BJ (cell line): ENCODE measurements around the gene CEACAM16. TPM values are rescaled to one million over a fixed set of nuclear protein-coding genes. Genes with fewer than 3 reads are reported as not detected.
"Not testable (repeated sequence)": the region's sequence is repeated elsewhere in the genome, so short reads cannot be mapped to it uniquely, and the experiment has no call there.

Experiments used
- CTCF ChIA-PET: fragments of 350-600 bp; formaldehyde crosslinking; extraction: SDS; loops from one replicate; lab custom pipeline; 2021; ENCODE audit warnings: antibody characterized with exemption, inconsistent platforms; lab: Yijun Ruan, JAX
- POLR2A ChIA-PET: fragments of 300-600 bp; sonication (Branson Sonifier 250); formaldehyde crosslinking; extraction: SDS; loops from one replicate; lab custom pipeline; 2021; ENCODE audit warnings: antibody characterized with exemption; lab: Charles Lee
- DNase-seq: peaks from one replicate; pipeline ENCODE4 v3.0.0-alpha.2; 2011; ENCODE audit warnings: low read depth
- H3K27me3 ChIP-seq: 2 replicates; pipeline ENCODE4 v1.6.0; 2011; ENCODE audit warnings: low read length; ENCODE audit not compliant: control insufficient read depth, insufficient read depth
- H3K36me3 ChIP-seq: 2 replicates; pipeline ENCODE4 v1.5.1; 2011; ENCODE audit warnings: low read length; ENCODE audit not compliant: control insufficient read depth, insufficient read depth
- H3K4me3 ChIP-seq: 2 replicates; pipeline ENCODE4 v1.5.1; 2011; ENCODE audit warnings: low read depth, mild to moderate bottlenecking, control low read depth, low read length
- CTCF ChIP-seq: IDR thresholded peaks from 2 replicates; pipeline ENCODE4 v1.5.1; 2011; ENCODE audit warnings: low read depth, mild to moderate bottlenecking, control low read depth, inconsistent platforms, low read length, moderate library complexity; ENCODE audit not compliant: insufficient read depth
- polyA plus RNA-seq: library from polyadenylated mRNA; depleted of rRNA; stranded (reverse); fragments of >200 nt; gene quantifications from 2 replicates; pipeline ENCODE4 v1.2.3, GENCODE V29; 2011

The CEACAM16 gene
- polyA plus RNA-seq, 1 experiment: not detected

DNA sequence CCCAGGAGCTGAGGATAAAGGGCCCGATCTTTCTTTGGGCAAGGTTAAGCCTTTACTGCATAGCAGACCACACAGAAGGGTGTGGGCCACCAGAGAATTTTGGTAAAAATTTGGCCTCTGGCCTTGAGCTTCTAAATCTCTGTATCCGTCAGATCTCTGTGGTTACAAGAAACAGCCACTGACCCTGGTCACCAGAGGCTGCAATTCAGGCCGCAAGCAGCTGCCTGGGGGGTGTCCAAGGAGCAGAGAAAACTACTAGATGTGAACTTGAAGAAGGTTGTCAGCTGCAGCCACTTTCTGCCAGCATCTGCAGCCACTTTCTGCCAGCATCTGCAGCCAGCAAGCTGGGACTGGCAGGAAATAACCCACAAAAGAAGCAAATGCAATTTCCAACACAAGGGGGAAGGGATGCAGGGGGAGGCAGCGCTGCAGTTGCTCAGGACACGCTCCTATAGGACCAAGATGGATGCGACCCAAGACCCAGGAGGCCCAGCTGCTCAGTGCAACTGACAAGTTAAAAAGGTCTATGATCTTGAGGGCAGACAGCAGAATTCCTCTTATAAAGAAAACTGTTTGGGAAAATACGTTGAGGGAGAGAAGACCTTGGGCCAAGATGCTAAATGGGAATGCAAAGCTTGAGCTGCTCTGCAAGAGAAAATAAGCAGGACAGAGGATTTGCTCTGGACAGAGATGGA is 36.1 kb upstream of the CEACAM16 start:
- Histone ChIP-seq H3K27me3 (no peaks in the 10 kb centered on the region), H3K36me3 (peaks cover 32% of the 10 kb centered on the region), H3K4me3 (no peak overlapping the region)
- DNase-seq: no peak
- no peak for TF ChIP-seq CTCF
- POLR2A ChIA-PET: no interaction called here
- CTCF ChIA-PET: interaction anchor here (0.7 to 2.7 kb wide), 12 partner anchors 8 to 289 kb away, joined by 3 to 23 read pairs (median 3); partner anchors contain the start of gene CEACAM19

DNA sequence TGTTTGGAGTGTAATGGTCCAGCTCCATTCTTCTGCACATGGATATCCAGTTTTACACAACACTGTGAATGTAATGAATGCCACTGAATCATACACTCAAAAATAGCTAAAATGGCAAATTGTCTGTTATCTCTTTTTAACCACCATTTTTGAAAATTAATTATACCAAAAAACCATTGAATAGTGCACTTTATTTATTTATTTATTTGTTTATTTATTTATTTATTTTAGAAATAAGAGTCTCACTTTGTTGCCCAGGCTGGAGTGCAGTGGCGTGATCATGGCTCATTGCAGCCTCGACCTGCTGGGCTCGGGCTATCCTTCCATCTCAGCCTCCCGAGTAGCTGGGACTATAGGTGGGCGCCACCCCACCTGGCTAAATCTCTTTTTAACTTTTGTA is 35.0 kb upstream of the CEACAM16 start:
- ChIA-PET CTCF (interaction anchor here (0.5 to 2.7 kb wide), 7 partner anchors 10 to 164 kb away, joined by 3 to 23 read pairs (median 3); no protein-coding TSS in a partner anchor), POLR2A (interaction anchor here (0.5 to 0.6 kb wide), 2 partner anchors 9 to 99 kb away, joined by 3 to 4 read pairs; no protein-coding TSS in a partner anchor)
- TF ChIP-seq CTCF: no peak
- H3K36me3 ChIP-seq: peaks cover 25% of the 10 kb centered on the region
- H3K27me3 ChIP-seq: no peaks in the 10 kb centered on the region
- H3K4me3 ChIP-seq: no peak overlapping the region
- DNase-seq: no peak

DNA sequence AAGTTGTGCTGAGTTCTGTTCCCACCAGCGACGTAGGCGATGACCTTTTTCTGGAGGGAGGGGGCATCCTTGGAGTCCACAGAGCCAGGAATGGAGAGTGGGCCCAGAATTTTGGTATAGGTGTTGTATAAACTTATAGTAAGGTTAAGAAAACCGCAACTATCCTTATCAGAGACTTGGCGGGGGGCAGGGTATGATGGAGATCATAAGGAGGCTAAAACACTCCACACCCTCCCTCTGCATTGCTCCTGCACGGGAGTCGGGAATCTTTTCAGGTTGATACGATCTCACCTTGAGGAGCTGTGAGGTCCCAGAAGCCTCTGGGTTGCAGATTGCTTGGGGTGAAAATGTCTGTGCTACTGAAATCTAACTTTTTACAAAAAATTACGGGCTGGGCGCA is 34.0 kb upstream of the CEACAM16 start:
- Histone ChIP-seq H3K27me3 (no peaks in the 10 kb centered on the region), H3K36me3 (peaks cover 19% of the 10 kb centered on the region), H3K4me3 (no peak overlapping the region)
- CTCF ChIA-PET: interaction anchor here (0.6 kb wide), 1 partner anchor 17 kb away, joined by 3 read pairs; no protein-coding TSS in a partner anchor
- no peak for DNase-seq
- TF ChIP-seq CTCF: no peak
- POLR2A ChIA-PET: no interaction called here

DNA sequence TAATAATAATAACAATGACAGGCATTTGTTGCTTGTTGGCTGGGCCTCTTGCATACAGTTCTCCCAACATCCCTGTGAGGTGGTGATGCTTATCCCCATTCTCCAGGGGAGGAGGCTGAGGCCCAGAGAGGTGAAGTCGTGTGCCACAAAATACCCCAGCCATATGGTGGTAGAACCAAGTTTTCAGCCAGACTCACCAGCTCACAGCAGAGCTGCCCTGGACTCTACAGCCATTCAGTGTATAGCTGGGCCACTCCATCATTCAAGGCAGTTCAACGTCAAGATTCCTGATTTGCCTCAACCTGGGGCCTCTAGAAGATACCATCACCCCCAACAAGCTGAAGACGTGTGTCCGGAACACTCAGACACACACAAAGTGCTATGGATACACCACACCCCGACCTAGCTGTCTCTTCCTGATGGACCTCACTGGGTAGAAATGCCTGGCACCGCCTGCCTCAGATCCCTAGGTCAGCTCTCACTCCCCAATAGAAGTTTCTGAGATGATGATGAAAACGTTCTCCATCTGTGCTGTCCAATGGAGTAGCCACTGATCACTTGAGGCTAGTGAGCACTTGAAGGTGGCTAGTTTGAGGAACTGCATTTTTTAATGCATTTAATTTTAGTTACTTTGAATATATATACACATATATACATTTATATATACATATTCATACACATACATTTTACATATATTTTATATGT is 31.9 kb upstream of the CEACAM16 start:
- ChIA-PET POLR2A (no interaction called here), CTCF (interaction anchor here (0.6 kb wide), 1 partner anchor 26 kb away, joined by 3 read pairs; no protein-coding TSS in a partner anchor)
- Histone ChIP-seq H3K4me3 (no peak overlapping the region), H3K27me3 (no peaks in the 10 kb centered on the region), H3K36me3 (peaks cover 6% of the 10 kb centered on the region)
- TF ChIP-seq CTCF: no peak
- no peak for DNase-seq

DNA sequence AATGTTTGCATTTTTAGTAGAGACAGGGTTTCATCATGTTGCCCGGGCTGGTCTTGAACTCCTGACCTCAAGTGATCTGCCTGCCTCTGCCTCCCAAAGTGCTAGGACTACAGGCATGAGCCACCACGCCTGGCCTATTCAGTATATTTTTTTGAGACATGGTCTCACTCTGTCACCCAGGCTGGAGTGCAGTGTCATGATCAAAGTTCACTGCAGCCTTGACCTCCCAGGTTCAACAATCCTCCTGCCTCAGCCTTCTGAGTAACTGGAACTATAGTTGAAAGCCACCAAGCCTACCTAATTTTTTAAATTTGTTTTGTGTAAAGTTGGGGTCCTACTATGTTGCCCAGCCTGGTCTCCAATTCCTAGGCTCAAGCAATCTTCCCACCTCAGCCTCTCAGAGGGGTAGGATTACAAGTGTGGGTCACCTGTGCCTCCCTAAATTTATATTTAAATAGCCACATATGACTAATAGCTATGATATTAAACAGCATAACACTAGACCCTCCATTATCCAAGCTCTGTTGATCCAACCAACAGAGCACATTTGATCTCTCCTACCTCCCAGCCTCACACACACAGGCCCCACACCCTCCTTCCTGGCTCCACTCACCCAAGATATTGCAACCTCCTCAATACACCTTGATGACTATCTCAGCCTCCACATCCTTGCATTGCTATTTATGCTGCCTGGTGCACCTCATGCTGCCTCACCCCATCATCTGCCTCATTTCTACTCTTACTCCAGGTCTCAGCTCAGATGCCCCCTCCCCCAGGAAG is 29.8 kb upstream of the CEACAM16 start:
- Histone ChIP-seq H3K4me3 (no peak overlapping the region), H3K36me3 (0 out of 2 replicates have a peak, but pooled peaks cover under 1% of the 10 kb centered on the region), H3K27me3 (no peaks in the 10 kb centered on the region)
- ChIA-PET CTCF (interaction anchor here (1.9 kb wide), 1 partner anchor 99 kb away, joined by 6 read pairs; no protein-coding TSS in a partner anchor), POLR2A (no interaction called here)
- no peak for TF ChIP-seq CTCF
- no peak for DNase-seq

DNA sequence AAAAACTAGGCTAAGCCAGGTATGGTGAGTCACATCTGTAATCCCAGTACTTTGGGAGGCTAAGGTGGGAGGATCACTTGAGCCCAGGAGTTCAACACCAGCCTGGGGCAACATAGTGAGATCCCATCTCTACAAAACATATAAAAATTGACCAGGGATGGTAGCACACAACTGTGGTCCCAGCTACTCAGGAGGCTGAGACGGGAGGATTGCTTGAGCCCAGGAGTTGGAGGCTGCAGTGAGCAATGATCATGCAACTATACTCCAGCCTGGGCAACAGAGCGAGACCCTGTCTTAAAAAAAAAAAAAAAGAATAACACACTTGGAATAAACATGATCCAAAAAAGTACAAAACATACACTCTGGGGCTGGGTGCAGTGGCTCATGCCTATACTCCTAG is 28.9 kb upstream of the CEACAM16 start:
- H3K27me3 ChIP-seq, H3K36me3 ChIP-seq, H3K4me3 ChIP-seq, POLR2A ChIA-PET, DNase-seq: not testable (repeated sequence)
- CTCF ChIA-PET: interaction anchor here (1.9 kb wide), 1 partner anchor 100 kb away, joined by 6 read pairs; no protein-coding TSS in a partner anchor
